HG03342 (cell line): ENCODE data around the gene TCF15.
A peak's percentile ranks its signal among the peaks of the same experiment; 100 is the strongest.

ENCODE experiments used
- ATAC-seq: cut with Tn5 transposase; IDR thresholded peaks from one replicate; pipeline ENCODE4 v1.9.1; 2021; ENCODE audit warnings: mild to moderate bottlenecking, moderate library complexity; ENCODE audit not compliant: unreplicated experiment

Gene TCF15

GRCh38 chr20:615514-615913 lies 5.4 kb upstream of the TCF15 start:
- no peak for ATAC-seq

- no peak for ATAC-seq
Measured at GRCh38 chr20:611843-612185, 1.7 kb upstream of the TCF15 start.

- ATAC-seq = no peak
Measured at GRCh38 chr20:611047-611842, 1.1 kb upstream of the TCF15 start.

GRCh38 chr20:609371-609964 lies 641 bp downstream of the TCF15 start:
- no peak for ATAC-seq

GRCh38 chr20:608970-609369 lies 1.1 kb downstream of the TCF15 start:
- no peak for ATAC-seq

- no peak for ATAC-seq
Measured at GRCh38 chr20:607476-607875, 2.6 kb downstream of the TCF15 start.

GRCh38 chr20:605237-605636 lies 4.9 kb downstream of the TCF15 start:
- no peak for ATAC-seq

- ATAC-seq = no peak
Measured at GRCh38 chr20:603116-603640, 6.9 kb downstream of the TCF15 start.

GRCh38 chr20:602111-602970 lies 7.8 kb downstream of the TCF15 start:
- no peak for ATAC-seq

GRCh38 chr20:600736-601135 lies 9.4 kb downstream of the TCF15 start:
- no peak for ATAC-seq

- no peak for ATAC-seq
Measured at GRCh38 chr20:600141-600540, 10.0 kb downstream of the TCF15 start.

GRCh38 chr20:598133-598850 lies 11.8 kb downstream of the TCF15 start:
- no peak for ATAC-seq

- no peak for ATAC-seq
Measured at GRCh38 chr20:597560-597959, 12.5 kb downstream of the TCF15 start.

- ATAC-seq = no peak
Measured at GRCh38 chr20:595330-596308, 14.5 kb downstream of the TCF15 start.

- ATAC-seq = no peak
Measured at GRCh38 chr20:592506-592905, 17.6 kb downstream of the TCF15 start.

GRCh38 chr20:591941-592340 lies 18.2 kb downstream of the TCF15 start:
- no peak for ATAC-seq

- ATAC-seq = peak; percentile 70
Measured at GRCh38 chr20:588932-589672, 21.0 kb downstream of the TCF15 start.

- no peak for ATAC-seq
Measured at GRCh38 chr20:588476-588875, 21.6 kb downstream of the TCF15 start.

GRCh38 chr20:584971-585301 lies 25.2 kb downstream of the TCF15 start:
- ATAC-seq = no peak
